Testis (tissue), 3 donors: ENCODE measurements around the gene SHLD2. TPM values are rescaled to one million over a fixed set of nuclear protein-coding genes. Genes with fewer than 3 reads are reported as not detected.
A peak's percentile ranks its signal among the peaks of the same experiment; 100 is the strongest.
"Not testable (repeated sequence)": the region's sequence is repeated elsewhere in the genome, so short reads cannot be mapped to it uniquely, and the experiment has no call there.

Source experiments
- DNase-seq: peaks from one replicate; pipeline ENCODE4 v3.0.0-alpha.2; 2019
- H3K27ac ChIP-seq, 2 donors: fragments of 200-600 bp; sonication (generic); one replicate each; pipeline ENCODE4 v1.5.1; 2019
- H3K27me3 ChIP-seq: fragments of 200-600 bp; sonication (generic); one replicate; pipeline ENCODE4 v1.5.1; 2019
- H3K36me3 ChIP-seq: fragments of 200-600 bp; sonication (generic); one replicate; pipeline ENCODE4 v1.5.1; 2017; ENCODE audit warnings: low read depth; ENCODE audit errors: missing control alignments
- H3K4me1 ChIP-seq: fragments of 200-600 bp; sonication (generic); one replicate; pipeline ENCODE4 v1.5.1; 2019
- H3K4me3 ChIP-seq, 2 donors: fragments of 200-600 bp; sonication (generic); one replicate each; pipeline ENCODE4 v1.5.1; 2017 to 2019
- H3K9me3 ChIP-seq: fragments of 200-600 bp; sonication (generic); one replicate; pipeline ENCODE4 v1.5.1; 2017
- POLR2A ChIP-seq: fragments of 450-650 bp; IDR thresholded peaks from one replicate; pipeline ENCODE4 v1.6.1; 2017; ENCODE audit warnings: antibody characterized with exemption, mild to moderate bottlenecking, moderate library complexity
- WGBS, 2 donors: methylation state at CpG; one replicate each; pipeline ENCODE4 v1.1.5; 2018; 5-methylcytosine and 5-hydroxymethylcytosine counted together
- intact Hi-C: fragments of 100-400 bp; cut with DNase I; formaldehyde crosslinking; loops from one replicate; pipeline ENCODE4 v1.15.1; 2023; ENCODE audit warnings: low total_unique reads
- polyA plus RNA-seq: library from polyadenylated mRNA; stranded (reverse); fragments of 350-450 nt; fragmentation: Illumina TruSeq; extraction: RNeasy Lipid Tissue Mini Kit (QIAGEN cat#74804); gene quantifications from one replicate; pipeline ENCODE4 v1.2.3, GENCODE V29; 2014; ENCODE audit warnings: low read depth, low replicate concordance; ENCODE audit not compliant: insufficient read depth
- total RNA-seq, 2 donors: library from RNA; depleted of rRNA; stranded (reverse); fragments of >200 nt; gene quantifications; one replicate each; pipeline ENCODE4 v1.2.3, GENCODE V29; 2016
- TF ChIP-seq, protein P1 (sequence below), 3 experiments: fragments of 450-650 bp in 2 of 3; fragments of 200-600 bp in 1 of 3; sonication (generic) in 1 of 3; IDR thresholded peaks; one replicate each; pipeline ENCODE4 v1.5.1; 2016 to 2019; ENCODE audit warnings: antibody characterized with exemption in 3 of 3, mild to moderate bottlenecking in 2 of 3, moderate library complexity in 1 of 3

SHLD2 gene
- total and polyA plus RNA-seq, 3 donors from 2014 or later = 12.9 to 19.1 (median 16.9) TPM

DNA sequence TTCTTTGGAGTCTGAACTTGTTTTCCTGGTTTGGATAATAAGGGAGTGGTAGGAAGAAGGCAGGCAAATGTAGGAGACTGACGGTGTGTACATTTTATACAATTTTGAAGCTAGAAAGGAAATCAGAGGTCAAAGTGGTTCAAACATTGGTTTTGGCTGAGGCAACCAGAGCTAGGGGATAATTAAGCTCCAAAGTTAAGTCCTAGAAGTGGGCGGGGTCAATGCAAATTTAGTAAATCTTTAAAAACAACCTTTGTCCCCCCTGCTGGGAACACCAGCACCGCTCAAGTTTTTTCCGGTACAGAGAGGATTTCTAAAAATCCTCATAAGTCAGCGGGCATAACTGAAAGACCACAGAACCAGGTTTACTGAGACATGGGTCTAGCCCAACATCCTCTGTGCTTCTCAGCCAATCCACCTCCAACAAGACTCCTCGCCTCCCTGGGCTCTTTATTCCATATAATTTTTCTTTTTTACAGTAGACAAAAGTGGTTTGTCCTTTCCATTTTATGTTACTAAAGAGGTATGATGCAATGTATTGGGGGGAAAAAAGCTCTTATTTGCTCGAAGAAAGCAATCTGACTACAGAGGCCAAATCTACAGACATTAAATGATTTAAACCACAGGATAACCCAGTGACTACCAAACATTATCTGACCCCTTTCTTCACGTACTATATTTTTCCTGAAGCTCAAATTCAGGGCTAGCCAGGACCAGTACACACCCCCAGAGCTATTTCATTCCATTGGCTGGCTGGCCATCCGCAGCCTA, 2.0 kb upstream of the SHLD2 start:
- Histone ChIP-seq H3K36me3 (no peaks in the 10 kb centered on the region), H3K4me3 (peak overlapping the region; percentile 88 to 92), H3K27me3 (no peaks in the 10 kb centered on the region), H3K4me1 (peaks cover 10% of the 10 kb centered on the region), H3K27ac (peak overlapping the region; percentile 76 to 97), H3K9me3 (no peaks in the 10 kb centered on the region)
- intact Hi-C loops = loop anchor here (10.0 kb wide), 1 partner anchor 118 kb away; no protein-coding TSS in a partner anchor
- TF ChIP-seq, protein P1, sequence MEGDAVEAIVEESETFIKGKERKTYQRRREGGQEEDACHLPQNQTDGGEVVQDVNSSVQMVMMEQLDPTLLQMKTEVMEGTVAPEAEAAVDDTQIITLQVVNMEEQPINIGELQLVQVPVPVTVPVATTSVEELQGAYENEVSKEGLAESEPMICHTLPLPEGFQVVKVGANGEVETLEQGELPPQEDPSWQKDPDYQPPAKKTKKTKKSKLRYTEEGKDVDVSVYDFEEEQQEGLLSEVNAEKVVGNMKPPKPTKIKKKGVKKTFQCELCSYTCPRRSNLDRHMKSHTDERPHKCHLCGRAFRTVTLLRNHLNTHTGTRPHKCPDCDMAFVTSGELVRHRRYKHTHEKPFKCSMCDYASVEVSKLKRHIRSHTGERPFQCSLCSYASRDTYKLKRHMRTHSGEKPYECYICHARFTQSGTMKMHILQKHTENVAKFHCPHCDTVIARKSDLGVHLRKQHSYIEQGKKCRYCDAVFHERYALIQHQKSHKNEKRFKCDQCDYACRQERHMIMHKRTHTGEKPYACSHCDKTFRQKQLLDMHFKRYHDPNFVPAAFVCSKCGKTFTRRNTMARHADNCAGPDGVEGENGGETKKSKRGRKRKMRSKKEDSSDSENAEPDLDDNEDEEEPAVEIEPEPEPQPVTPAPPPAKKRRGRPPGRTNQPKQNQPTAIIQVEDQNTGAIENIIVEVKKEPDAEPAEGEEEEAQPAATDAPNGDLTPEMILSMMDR (IDR thresholded peaks at IDR 0.05) = no peak
- TF ChIP-seq POLR2A = no peak
- no peak for DNase-seq
- 1 to 3% methylated on average over 9 of the region's 9 CpGs for WGBS, 2 donors

- Histone ChIP-seq H3K27me3 (no peaks in the 10 kb centered on the region), H3K9me3 (no peaks in the 10 kb centered on the region), H3K27ac (peak overlapping the region; percentile 76 to 97), H3K4me3 (peak overlapping the region; percentile 88 to 92), H3K36me3 (no peaks in the 10 kb centered on the region), H3K4me1 (peaks cover 10% of the 10 kb centered on the region)
- WGBS, 2 donors = 0 to 1% methylated on average over 26 to 36 of the region's 39 CpGs
- DNase-seq = peak; percentile 76
- no peak for TF ChIP-seq POLR2A
- TF ChIP-seq, protein P1 (IDR thresholded peaks at IDR 0.05) = no peak
- intact Hi-C loops = loop anchor here (10.0 kb wide), 1 partner anchor 119 kb away; no protein-coding TSS in a partner anchor
These were observed 1.2 kb upstream of the SHLD2 start for GRCh38 chr10:87093632-87094372.

DNA sequence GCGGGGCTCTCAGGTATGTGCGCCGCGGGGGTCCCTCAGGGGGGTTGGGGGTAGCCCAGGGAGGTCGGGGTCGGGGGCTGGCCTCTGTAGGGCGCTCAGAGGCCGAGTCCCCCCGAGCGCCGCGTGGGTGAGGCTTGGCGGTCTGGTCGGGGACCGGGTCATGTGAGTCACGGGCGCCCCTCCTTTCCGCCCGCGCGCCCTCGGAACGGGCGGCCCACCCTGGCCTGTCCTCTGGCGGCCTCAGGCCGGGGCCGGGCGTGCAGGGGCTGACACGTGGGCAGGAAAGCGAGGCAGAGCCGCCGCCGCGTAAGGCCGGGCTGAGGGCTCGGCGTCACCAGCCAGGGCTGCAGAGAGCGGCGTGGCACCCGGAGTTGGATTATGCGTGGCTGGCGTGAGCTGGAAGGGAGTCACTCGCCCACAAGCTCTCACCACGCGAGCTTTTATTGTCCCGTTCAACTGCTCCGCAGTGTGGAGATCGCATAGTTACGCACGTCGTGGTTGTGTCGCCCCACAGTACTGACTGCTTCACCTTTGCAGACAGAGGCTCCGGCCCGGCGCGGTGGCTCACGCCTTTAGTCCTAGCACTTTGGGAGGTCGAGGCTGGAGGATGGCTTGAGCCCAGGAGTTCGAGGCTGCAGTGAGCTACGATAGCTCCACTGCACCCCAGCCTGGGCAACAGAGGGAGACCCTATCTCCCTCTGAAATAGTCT, 385 bp downstream of the SHLD2 start:
- Histone ChIP-seq H3K27me3 (no peaks in the 10 kb centered on the region), H3K4me3 (peak overlapping the region; percentile 88 to 92), H3K27ac (peak overlapping the region; percentile 92 to 97), H3K4me1 (peaks cover 10% of the 10 kb centered on the region), H3K36me3 (no peaks in the 10 kb centered on the region), H3K9me3 (no peaks in the 10 kb centered on the region)
- WGBS, 2 donors = 0 to 1% methylated on average over 20 to 44 of the region's 60 CpGs
- no peak for TF ChIP-seq POLR2A
- TF ChIP-seq, protein P1 (IDR thresholded peaks at IDR 0.05) = no peak
- intact Hi-C loops = loop anchor here (10.0 kb wide), 1 partner anchor 121 kb away; no protein-coding TSS in a partner anchor
- DNase-seq = peak; percentile 81

GRCh38 chr10:87101996-87102395, 7.0 kb downstream of the SHLD2 start:
- 95 to 97% methylated on average over 2 of the region's 2 CpGs for WGBS, 2 donors
- Histone ChIP-seq H3K9me3 (no peaks in the 10 kb centered on the region), H3K27me3 (no peaks in the 10 kb centered on the region), H3K4me3 (no peak overlapping the region), H3K4me1 (no peaks in the 10 kb centered on the region), H3K36me3 (no peaks in the 10 kb centered on the region), H3K27ac (no peak overlapping the region)
- no peak for DNase-seq
- TF ChIP-seq, protein P1 (IDR thresholded peaks at IDR 0.05) = no peak
- TF ChIP-seq POLR2A = no peak
- intact Hi-C loops = no loop called here

GRCh38 chr10:87104727-87105126, 9.7 kb downstream of the SHLD2 start:
- H3K9me3 ChIP-seq, H3K4me1 ChIP-seq, H3K4me3 ChIP-seq, H3K36me3 ChIP-seq, H3K27me3 ChIP-seq, intact Hi-C loops, H3K27ac ChIP-seq, DNase-seq: not testable (repeated sequence)
- WGBS, 2 donors = 87 to 94% methylated on average over 8 of the region's 8 CpGs
